GM19328 (cell line): ENCODE data around the gene POLR2E.

Experiments used
- ATAC-seq: cut with Tn5 transposase; IDR thresholded peaks from one replicate; pipeline ENCODE4 v1.9.1; 2021; ENCODE audit warnings: mild to moderate bottlenecking, moderate library complexity; ENCODE audit not compliant: unreplicated experiment

The POLR2E gene

DNA sequence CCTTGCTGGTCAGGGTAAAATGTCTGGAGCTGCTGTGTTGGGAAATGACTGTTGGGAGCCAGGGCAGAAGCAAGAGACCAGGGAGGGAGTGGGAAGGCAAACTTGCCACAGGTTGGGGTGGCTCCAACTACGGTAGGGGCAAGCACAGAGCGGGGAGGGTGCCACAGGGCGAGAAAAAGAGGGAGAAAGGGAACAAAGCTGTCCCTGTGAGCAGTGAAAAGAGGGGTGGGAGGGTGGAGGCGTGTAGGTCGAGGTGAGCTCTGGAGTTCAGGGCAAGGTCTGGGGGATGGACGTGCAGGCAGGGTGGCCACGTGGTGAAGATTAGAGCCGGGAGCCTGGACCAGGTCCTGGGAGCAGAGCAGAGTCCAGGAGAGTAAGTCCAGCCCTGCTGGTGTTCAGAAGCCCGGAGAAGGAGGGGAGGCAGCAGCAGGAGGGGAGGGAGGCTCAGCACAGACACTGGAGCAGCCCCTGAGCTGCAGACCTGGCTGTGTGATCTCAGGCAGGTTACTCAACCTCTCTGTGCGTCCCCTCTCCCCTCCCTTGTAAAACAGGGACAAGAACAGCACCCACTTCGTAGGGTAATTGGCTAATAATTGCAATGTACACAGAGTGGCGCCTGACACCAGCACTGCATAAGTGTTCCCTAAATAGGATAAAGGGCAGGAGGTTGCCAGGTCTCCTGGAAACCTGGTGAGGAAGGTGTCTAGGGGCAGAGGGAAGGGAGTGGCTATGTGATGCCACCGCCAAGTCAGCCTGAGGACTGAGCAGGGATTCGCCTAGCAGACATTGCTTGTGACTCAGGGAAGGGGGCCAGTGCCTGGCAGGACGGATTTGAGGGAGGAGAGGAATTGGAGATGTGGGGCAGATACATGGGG, 3.2 kb upstream of the POLR2E start:
- ATAC-seq, result no peak

DNA sequence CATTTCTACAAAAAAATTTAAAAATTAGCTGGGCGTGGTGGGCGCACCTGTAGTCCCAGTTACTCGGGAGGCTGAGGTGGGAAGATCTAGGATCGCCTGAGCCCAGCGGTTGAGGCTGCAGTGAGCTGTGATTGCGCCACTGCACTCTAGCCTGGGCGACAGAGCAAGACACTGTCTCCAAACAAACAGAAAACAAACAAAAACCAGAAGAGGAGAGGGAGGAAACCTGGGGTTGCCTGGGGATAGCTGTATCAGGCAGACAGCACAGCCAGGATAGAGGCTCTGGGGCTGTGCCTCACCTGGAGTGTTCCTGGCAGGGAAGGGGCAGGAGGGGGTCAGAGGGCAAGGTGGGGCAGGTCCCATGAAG, 2.6 kb upstream of the POLR2E start:
- no peak for ATAC-seq

GRCh38 chr19:1094655-1094977, 559 bp downstream of the POLR2E start:
- ATAC-seq, result no peak

GRCh38 chr19:1093811-1094553, 1.2 kb downstream of the POLR2E start:
- ATAC-seq, result no peak

DNA sequence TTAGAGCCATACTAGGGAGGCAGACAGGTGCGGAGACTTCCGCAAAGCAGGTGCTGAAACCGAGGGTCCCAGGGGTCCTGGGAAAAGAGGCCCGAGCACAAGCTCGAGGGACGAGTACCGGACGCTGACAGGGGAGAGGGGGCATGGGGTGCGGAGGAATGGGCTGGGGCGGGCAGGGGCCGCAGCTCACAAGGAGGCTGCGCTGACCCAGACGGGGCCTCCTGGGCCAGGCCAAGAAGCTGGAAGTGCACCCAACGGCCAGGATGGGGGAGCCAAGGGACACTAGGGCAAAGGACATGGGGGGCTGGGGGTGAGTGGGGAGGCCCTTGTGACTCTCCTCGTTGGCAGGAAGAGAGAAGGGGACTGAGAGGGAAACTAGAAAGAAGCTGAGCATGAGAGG, 1.8 kb downstream of the POLR2E start:
- ATAC-seq, result no peak

DNA sequence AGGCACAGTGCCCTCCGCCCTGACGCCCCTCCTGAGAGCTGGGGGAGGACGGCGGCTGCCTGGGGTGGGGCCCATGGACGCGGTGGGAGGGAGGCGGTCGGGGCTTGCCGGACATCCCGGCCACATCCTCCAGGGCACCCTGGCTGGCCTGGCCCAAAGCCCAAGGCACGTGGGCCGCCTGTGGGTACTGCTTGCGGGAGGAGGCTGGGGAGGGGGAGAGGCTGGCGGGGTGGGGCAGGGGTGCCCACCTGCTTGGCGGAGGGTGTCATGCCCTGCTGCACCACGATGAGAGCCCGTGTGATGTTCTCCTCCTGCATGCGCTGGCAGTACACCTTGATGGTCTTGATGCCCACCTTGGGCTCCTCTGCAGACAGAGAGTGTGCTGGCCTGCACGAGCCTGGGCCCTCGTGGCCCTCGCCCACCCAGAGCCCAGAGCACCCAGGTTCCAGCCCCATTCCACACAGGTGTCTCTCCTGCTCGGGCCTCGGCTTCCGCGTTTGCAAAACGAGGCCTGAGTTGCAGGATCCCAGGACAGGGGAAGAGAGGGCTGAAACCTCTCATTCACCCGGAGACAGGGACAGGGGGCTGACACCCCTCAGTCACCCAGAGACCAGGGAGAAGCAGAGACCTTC, 3.5 kb downstream of the POLR2E start:
- ATAC-seq, result no peak

DNA sequence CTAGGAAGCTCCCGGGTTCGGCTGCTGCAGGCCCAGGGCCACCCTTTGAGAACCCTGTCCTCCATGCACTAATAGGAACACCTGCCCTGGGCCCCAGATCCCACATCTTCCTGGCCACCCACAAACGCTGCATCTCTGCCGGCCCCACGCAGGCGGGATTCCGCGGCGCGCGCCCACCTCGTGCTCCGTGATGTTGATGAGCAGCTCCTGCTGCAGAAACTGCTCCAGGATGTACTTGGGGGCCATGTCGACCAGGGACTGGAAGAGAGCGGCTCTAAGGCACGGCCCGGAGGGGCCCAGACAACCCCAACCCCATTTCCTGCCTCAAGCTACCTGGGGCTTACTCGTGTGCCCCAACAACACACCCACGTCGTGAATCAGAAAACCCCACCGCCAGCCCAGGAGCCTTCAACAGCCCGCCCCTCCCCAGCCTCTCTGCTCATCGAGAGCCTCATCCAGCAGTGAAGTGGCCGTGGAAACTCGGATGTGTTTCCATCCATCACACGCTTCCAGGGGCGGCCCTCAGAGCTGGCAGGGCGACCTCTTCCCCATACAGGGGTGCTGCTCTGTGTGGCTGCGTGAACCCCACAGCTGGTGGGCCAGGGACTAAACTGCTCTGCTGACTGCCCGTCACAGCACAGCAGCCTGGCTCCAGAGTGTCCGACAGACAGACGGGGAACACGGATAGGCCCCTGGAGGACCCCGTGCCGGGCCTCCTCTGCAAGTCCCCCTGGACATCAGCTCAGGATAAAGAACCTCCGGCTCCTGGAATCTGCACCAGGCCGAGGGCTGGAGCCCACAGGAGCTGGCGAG, 4.2 kb downstream of the POLR2E start:
- no peak for ATAC-seq

- no peak for ATAC-seq
These were observed 5.3 kb downstream of the POLR2E start for GRCh38 chr19:1089891-1090290.

GRCh38 chr19:1089126-1089771, 5.9 kb downstream of the POLR2E start:
- ATAC-seq, result no peak

GRCh38 chr19:1088416-1089010, 6.7 kb downstream of the POLR2E start:
- no peak for ATAC-seq

GRCh38 chr19:1087813-1088415, 7.3 kb downstream of the POLR2E start:
- no peak for ATAC-seq

- ATAC-seq, result no peak
These were observed 8.6 kb downstream of the POLR2E start for GRCh38 chr19:1086613-1087012.

GRCh38 chr19:1085676-1086442, 9.3 kb downstream of the POLR2E start:
- no peak for ATAC-seq

DNA sequence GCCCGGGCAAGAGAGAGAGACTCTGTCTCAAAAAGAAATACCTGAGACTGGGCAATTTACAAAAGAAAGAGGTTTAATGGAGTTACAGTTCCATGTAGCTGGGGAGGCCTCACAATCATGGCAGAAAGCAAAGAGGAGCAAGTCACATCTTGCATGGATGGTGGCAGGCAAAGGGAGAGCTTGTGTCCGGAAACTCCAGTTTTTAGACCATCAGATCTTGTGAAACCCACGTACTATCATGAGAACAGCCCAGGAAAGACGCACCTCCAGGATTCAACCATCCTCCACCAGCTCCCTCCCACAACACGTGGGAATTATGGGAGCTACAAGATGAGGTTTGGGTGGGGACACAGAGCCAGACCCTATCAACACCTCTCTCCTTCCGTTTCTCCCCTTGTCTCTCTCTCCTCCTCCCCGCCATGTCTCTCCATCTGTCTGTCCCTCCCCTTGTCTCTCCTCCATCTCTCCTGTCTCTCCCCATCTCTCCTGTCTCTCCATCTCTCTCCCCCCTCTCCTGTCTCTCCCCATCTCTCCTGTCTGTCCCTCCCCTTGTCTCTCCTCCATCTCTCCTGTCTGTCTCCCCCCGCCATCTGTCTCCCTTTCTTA, 10.0 kb downstream of the POLR2E start:
- ATAC-seq, result no peak

DNA sequence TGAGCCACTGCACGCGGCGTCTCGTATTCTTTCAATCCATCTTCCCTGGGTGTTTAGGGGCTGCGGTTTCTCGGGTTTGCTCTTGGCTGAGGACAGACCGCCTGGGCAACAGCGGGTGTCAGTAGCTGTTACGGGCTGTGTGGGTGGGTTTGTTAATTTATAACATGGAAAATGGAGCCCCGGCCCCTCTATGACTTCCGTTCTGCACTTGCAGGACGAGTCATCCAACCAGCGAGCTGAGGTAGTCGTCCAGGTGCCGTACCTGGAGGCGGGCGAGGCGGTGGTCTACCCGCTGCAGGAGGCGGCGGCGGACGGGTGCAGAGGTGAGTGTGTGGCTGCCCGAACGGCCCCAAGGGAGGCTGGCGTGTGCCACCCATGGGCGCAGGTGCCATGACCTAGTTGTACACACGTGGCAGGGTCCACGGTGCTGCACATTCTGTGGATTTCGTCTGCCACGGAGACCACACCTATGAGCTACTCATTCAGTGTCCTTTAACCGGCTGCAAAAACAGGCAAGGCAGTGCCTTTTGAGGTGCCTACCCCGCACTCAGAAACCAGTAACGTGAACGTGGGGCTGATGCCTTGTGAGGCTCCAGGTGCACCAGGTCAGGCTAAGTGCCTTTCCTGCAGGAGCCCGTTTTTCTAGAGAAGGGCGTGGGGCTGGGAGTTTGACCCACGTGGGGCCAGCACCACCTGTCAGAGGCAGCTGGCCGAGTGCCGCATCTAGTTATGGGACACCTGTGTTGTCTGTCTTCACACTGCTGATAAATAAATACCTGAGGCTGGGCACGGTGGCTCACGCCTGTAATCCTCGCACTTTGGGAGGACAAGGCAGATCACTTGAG, 10.9 kb downstream of the POLR2E start:
- ATAC-seq, result no peak

GRCh38 chr19:1082928-1083816, 12.0 kb downstream of the POLR2E start:
- no peak for ATAC-seq
